IMR-90 (cell line): Measurements from ENCODE around the gene MAP4K1. TPM values are rescaled to one million over a fixed set of nuclear protein-coding genes. Genes with fewer than 3 reads are reported as not detected.
A peak's percentile ranks its signal among the peaks of the same experiment; 100 is the strongest.

Experiments
- ATAC-seq: fragments of 200-7000 bp; cut with Tn5 transposase; 2 replicates; pipeline ENCODE4 v1.9.1; 2020; ENCODE audit warnings: low read depth, mild to moderate bottlenecking, moderate library complexity
- BruUV-seq: library from RNA; stranded (reverse); fragments of 400-500 nt; replicated peaks from 2 replicates; lab custom pipeline; 2021; lab: Mats Ljungman, UMichigan
- CTCF ChIA-PET: fragments of 300-600 bp; formaldehyde crosslinking; extraction: SDS; loops from one replicate; lab custom pipeline; 2021; ENCODE audit warnings: antibody characterized with exemption; lab: Yijun Ruan, JAX
- POLR2A ChIA-PET: fragments of 300-600 bp; sonication (Branson Sonifier 250); formaldehyde crosslinking; loops from one replicate; lab custom pipeline; 2022; ENCODE audit warnings: antibody characterized with exemption; ENCODE audit not compliant: unreplicated experiment; lab: Charles Lee
- DNase-seq: peaks from one replicate; pipeline ENCODE4 v3.0.0; 2013
- H2AFZ ChIP-seq: replicated peaks from 2 replicates; pipeline ENCODE3; 2013; ENCODE audit warnings: low read length, mild to moderate bottlenecking; ENCODE audit not compliant: poor library complexity
- H2AK5ac ChIP-seq: 2 replicates; pipeline ENCODE4 v1.6.1; 2013; ENCODE audit warnings: low read depth, low read length, inconsistent platforms
- H2AK9ac ChIP-seq: replicated peaks from 2 replicates; pipeline ENCODE3; 2013; ENCODE audit warnings: mild to moderate bottlenecking, low read depth, low read length, moderate library complexity; ENCODE audit not compliant: poor library complexity
- H2BK120ac ChIP-seq: 2 replicates; pipeline ENCODE4 v1.6.1; 2013; ENCODE audit warnings: low read depth, low read length, inconsistent platforms
- H2BK15ac ChIP-seq: 3 replicates; pipeline ENCODE4 v1.6.1; 2013; ENCODE audit warnings: low read depth, low read length, inconsistent platforms
- H2BK20ac ChIP-seq: 2 replicates; pipeline ENCODE4 v1.6.1; 2013; ENCODE audit warnings: low read depth, mild to moderate bottlenecking, inconsistent platforms, low read length, moderate library complexity
- H2BK5ac ChIP-seq: 2 replicates; pipeline ENCODE4 v1.6.1; 2013; ENCODE audit warnings: mild to moderate bottlenecking, low read depth, low read length, inconsistent platforms; ENCODE audit not compliant: poor library complexity, severe bottlenecking
- H3K14ac ChIP-seq: replicated peaks from 2 replicates; pipeline ENCODE4 v1.6.1; 2013; ENCODE audit warnings: low read depth, low read length, inconsistent platforms
- H3K18ac ChIP-seq: 2 replicates; pipeline ENCODE4 v1.6.1; 2013; ENCODE audit warnings: low read depth, low read length, control low read depth
- H3K23ac ChIP-seq: 2 replicates; pipeline ENCODE4 v1.6.1; 2013; ENCODE audit warnings: low read depth, low read length, inconsistent platforms
- H3K27ac ChIP-seq: 2 replicates; pipeline ENCODE4 v1.5.1; 2013; ENCODE audit warnings: mild to moderate bottlenecking, control low read depth, low read length; ENCODE audit not compliant: insufficient read depth
- H3K27me3 ChIP-seq: 2 replicates; pipeline ENCODE4 v1.6.1; 2013; ENCODE audit warnings: low read length; ENCODE audit not compliant: control insufficient read depth, insufficient read depth
- H3K36me3 ChIP-seq: 2 replicates; pipeline ENCODE4 v1.6.1; 2013; ENCODE audit warnings: low read length, mixed read lengths; ENCODE audit not compliant: control insufficient read depth, insufficient read depth
- H3K4ac ChIP-seq: 2 replicates; pipeline ENCODE4 v1.6.1; 2013; ENCODE audit warnings: low read depth, low read length, inconsistent platforms
- H3K4me1 ChIP-seq: 2 replicates; pipeline ENCODE4 v1.6.1; 2013; ENCODE audit warnings: low read length, mixed read lengths; ENCODE audit not compliant: control insufficient read depth, insufficient read depth
- H3K4me2 ChIP-seq: 2 replicates; pipeline ENCODE4 v1.6.1; 2013; ENCODE audit warnings: low read depth, mild to moderate bottlenecking, control low read depth, low read length, moderate library complexity
- H3K4me3 ChIP-seq: 2 replicates; pipeline ENCODE4 v1.5.1; 2013; ENCODE audit warnings: low read depth, mild to moderate bottlenecking, control low read depth, low read length, moderate library complexity; ENCODE audit not compliant: insufficient read depth
- H3K56ac ChIP-seq: 2 replicates; pipeline ENCODE4 v1.6.1; 2013; ENCODE audit warnings: low read length, inconsistent platforms; ENCODE audit not compliant: insufficient read depth; ENCODE audit errors: extremely low read depth
- H3K79me1 ChIP-seq, 2 experiments: 2 replicates each; pipeline ENCODE4 v1.6.1; 2013; ENCODE audit warnings: low read length in 2 of 2, inconsistent platforms in 1 of 2, low read depth in 1 of 2
- H3K9ac ChIP-seq: 2 replicates; pipeline ENCODE4 v1.6.1; 2013; ENCODE audit warnings: low read depth, low read length, control low read depth
- H3K9me1 ChIP-seq: 2 replicates; pipeline ENCODE4 v1.6.1; 2013; ENCODE audit warnings: low read length, inconsistent platforms; ENCODE audit not compliant: insufficient read depth
- H3K9me3 ChIP-seq: 2 replicates; pipeline ENCODE4 v1.6.1; 2013; ENCODE audit warnings: low read length; ENCODE audit not compliant: control insufficient read depth, insufficient read depth
- H4K20me1 ChIP-seq: 2 replicates; pipeline ENCODE4 v1.6.1; 2013; ENCODE audit warnings: low read length, inconsistent platforms; ENCODE audit not compliant: insufficient read depth
- H4K5ac ChIP-seq: 2 replicates; pipeline ENCODE4 v1.6.1; 2013; ENCODE audit warnings: mild to moderate bottlenecking, low read depth, low read length, control low read depth
- H4K8ac ChIP-seq, 2 experiments: 2 replicates each; pipeline ENCODE4 v1.6.1; 2013; ENCODE audit warnings: low read depth in 2 of 2, low read length in 2 of 2, control low read depth in 1 of 2, inconsistent platforms in 1 of 2
- H4K91ac ChIP-seq: 2 replicates; pipeline ENCODE4 v1.6.1; 2013; ENCODE audit warnings: low read depth, low read length, inconsistent platforms; ENCODE audit not compliant: insufficient read depth
- CEBPB ChIP-seq: IDR thresholded peaks from 2 replicates; pipeline ENCODE4 v1.6.1; 2012; ENCODE audit warnings: low read depth, low read length, improper control_type of control experiment
- CHD1 ChIP-seq: IDR thresholded peaks from 2 replicates; pipeline ENCODE4 v1.6.1; 2012; ENCODE audit warnings: low read depth, low read length, improper control_type of control experiment
- FOS ChIP-seq: fragments of 150-350 bp; IDR thresholded peaks from 2 replicates; pipeline ENCODE4 v1.6.1; 2016; ENCODE audit warnings: low read depth, low read length
- MXI1 ChIP-seq: IDR thresholded peaks from 2 replicates; pipeline ENCODE4 v1.6.1; 2012; ENCODE audit warnings: low read depth, mild to moderate bottlenecking, low read length, moderate library complexity, borderline replicate concordance
- RFX5 ChIP-seq: IDR thresholded peaks from 2 replicates; pipeline ENCODE4 v1.8.0; 2012; ENCODE audit warnings: low read depth, mild to moderate bottlenecking, low read length, moderate library complexity
- USF2 ChIP-seq: fragments of 150-350 bp; IDR thresholded peaks from 2 replicates; pipeline ENCODE4 v1.6.1; 2017; ENCODE audit warnings: mild to moderate bottlenecking, antibody characterized with exemption, low read length, low read depth
- WGBS, 2 experiments: methylation state at CpG; one replicate each; pipeline versions ENCODE4 v1.1.5 to v1.1.7; 2013; ENCODE audit warnings: missing lambda C conversion rate in 2 of 2; ENCODE audit not compliant: insufficient read length in 1 of 2; ENCODE audit errors: extremely low coverage in 2 of 2; 5-methylcytosine and 5-hydroxymethylcytosine counted together
- dilution Hi-C: fragments of 300-500 bp; cut with HindIII; formaldehyde crosslinking; loops from one replicate; pipeline ENCODE4 v1.14.3; 2018; ENCODE audit warnings: low sequenced_read_pairs; ENCODE audit not compliant: unreplicated experiment
- in situ Hi-C: fragments of 300-500 bp; cut with MboI; formaldehyde crosslinking; loops from 3 replicates; pipeline ENCODE4 v1.14.3; 2019; ENCODE audit warnings: low sequenced_read_pairs, inconsistent platforms, mixed read lengths
- intact Hi-C: fragments of 100-400 bp; cut with micrococcal nuclease; formaldehyde crosslinking; loops from 2 replicates; pipeline ENCODE4 v1.10.0; 2022
- polyA plus RNA-seq, 3 experiments: library from polyadenylated mRNA; depleted of rRNA; stranded (reverse); fragments of >200 nt; gene quantifications; 2 replicates each; pipeline ENCODE4 v1.2.3, GENCODE V29; 2012; ENCODE audit warnings: low replicate concordance in 1 of 3
- total RNA-seq: library from RNA; depleted of rRNA; stranded (reverse); fragments of >200 nt; gene quantifications from 2 replicates; pipeline ENCODE4 v1.2.3, GENCODE V29; 2012

The MAP4K1 gene
- total and polyA plus RNA-seq, 2 of the 4 experiments (the other 2 are of a cell fraction): 0.22 TPM; not detected in 1

GRCh38 chr19:38655148-38655824 lies 37.5 kb upstream of the MAP4K1 start:
- peak overlapping the region; percentile 68 for H4K91ac ChIP-seq
- peaks cover 54% of the 10 kb centered on the region for H3K4me1 ChIP-seq
- H2BK120ac ChIP-seq: peak overlapping the region; percentile 88
- peak overlapping the region; percentile 17; the same call in 1 of the 2 replicates for H3K9ac ChIP-seq
- WGBS, 2 experiments: no CpG with 5 or more reads among the region's 5 CpGs
- H2AK9ac ChIP-seq: peak overlapping the region; percentile 31
- intact Hi-C loops (loop anchor here (5.0 kb wide), 1 partner anchor 177 kb away; the partner anchor contains the start of gene ECH1), in situ Hi-C loops (no loop called here), dilution Hi-C loops (no loop called here)
- CTCF ChIA-PET: interaction anchor here (0.8 kb wide), 1 partner anchor 56 kb away, joined by 3 read pairs; no protein-coding TSS in a partner anchor
- ATAC-seq (no peak), DNase-seq (peak; percentile 54)
- no peak overlapping the region for H2AFZ ChIP-seq
- H4K20me1 ChIP-seq: peaks cover 69% of the 10 kb centered on the region
- peak overlapping the region; percentile 89 for H3K14ac ChIP-seq
- TF ChIP-seq MXI1 (0 out of 2 replicates have a peak, but pooled peaks have one; percentile 34), FOS (no peak), CHD1 (no peak), USF2 (no peak), CEBPB (no peak), RFX5 (no peak)
- H2AK5ac ChIP-seq: peak overlapping the region; percentile 87
- POLR2A ChIA-PET: interaction anchor here (0.8 to 1.5 kb wide), 3 partner anchors 37 to 194 kb away, joined by 4 to 10 read pairs (median 6); no protein-coding TSS in a partner anchor
- no peaks in the 10 kb centered on the region for H3K27me3 ChIP-seq
- peak overlapping the region; percentile 13 for H3K56ac ChIP-seq
- H2BK20ac ChIP-seq: peak overlapping the region; percentile 79; the same call in 1 of the 2 replicates
- H4K8ac ChIP-seq: peak overlapping the region in 1 of 2 experiments; percentile 78; a peak in 2 of 4 replicates
- peak overlapping the region; percentile 48 for H3K4me2 ChIP-seq
- no peak overlapping the region; the same call in 2 of the 3 replicates for H2BK15ac ChIP-seq
- peaks cover 23% of the 10 kb centered on the region for H3K9me1 ChIP-seq
- H3K23ac ChIP-seq: peak overlapping the region; percentile 44
- BruUV-seq: no TSS peak
- H3K9me3 ChIP-seq: no peaks in the 10 kb centered on the region
- H3K36me3 ChIP-seq: peaks cover 10% of the 10 kb centered on the region; the same call in 1 of the 2 replicates
- peak overlapping the region; percentile 13 for H3K18ac ChIP-seq
- H2BK5ac ChIP-seq: peak overlapping the region; percentile 73
- H3K4me3 ChIP-seq: no peak overlapping the region
- peak overlapping the region; percentile 78 for H3K27ac ChIP-seq
- H4K5ac ChIP-seq: peak overlapping the region; percentile 1; the same call in 1 of the 2 replicates
- H3K79me1 ChIP-seq: peaks cover 0 to 51% of the 10 kb centered on the region in 2 experiments; a peak in 2 of 4 replicates
- H3K4ac ChIP-seq: peak overlapping the region; percentile 85
